Activated CD8-positive, alpha-beta memory T cell treated with anti-CD3 and anti-CD28 coated beads for 24 hours (primary cell): ENCODE measurements around the gene ELF2.
"Not testable (repeated sequence)": the region's sequence is repeated elsewhere in the genome, so short reads cannot be mapped to it uniquely, and the experiment has no call there.

Experiments
- DNase-seq: peaks from one replicate; pipeline ENCODE4 v3.0.0-alpha.2; 2020

The ELF2 gene

DNA sequence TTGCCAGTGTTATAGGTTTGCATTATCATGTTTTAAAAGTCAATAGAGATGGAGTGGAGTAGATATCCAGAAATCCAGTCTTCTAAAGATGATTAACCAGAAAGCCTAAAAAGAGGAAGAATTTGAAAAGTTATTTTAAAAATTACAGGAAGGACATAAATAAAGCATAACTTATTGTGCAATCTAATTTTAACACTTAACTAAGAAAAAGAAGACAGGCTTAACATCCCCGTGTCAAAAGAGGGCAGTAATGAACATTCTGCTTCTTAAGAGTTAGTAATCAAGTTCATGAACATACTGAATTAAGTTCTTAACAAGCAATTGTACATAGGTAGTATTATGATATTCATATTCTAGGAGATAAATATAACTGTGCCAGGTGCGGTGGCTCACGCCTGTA lies 39.3 kb downstream of the ELF2 start:
- no peak for DNase-seq

DNA sequence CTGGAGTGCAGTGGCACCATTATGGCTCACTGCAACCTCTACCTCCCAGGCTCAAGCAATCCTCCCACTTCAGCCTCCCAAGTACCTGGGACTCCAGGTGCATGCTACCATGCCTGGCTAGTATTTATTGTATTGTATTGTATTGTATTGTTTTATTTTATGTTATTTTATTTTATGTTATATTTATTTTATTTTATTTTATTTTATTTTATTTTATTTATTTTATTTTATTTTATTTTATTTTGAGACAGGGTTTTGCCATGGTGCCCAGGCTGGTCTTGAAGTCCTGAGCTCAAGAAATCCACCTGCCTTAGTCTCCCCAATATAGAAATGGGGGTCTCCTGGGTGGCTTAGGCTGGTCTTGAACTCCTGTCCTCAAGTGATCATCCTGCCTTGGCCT lies 42.6 kb downstream of the ELF2 start:
- DNase-seq, result no peak

DNA sequence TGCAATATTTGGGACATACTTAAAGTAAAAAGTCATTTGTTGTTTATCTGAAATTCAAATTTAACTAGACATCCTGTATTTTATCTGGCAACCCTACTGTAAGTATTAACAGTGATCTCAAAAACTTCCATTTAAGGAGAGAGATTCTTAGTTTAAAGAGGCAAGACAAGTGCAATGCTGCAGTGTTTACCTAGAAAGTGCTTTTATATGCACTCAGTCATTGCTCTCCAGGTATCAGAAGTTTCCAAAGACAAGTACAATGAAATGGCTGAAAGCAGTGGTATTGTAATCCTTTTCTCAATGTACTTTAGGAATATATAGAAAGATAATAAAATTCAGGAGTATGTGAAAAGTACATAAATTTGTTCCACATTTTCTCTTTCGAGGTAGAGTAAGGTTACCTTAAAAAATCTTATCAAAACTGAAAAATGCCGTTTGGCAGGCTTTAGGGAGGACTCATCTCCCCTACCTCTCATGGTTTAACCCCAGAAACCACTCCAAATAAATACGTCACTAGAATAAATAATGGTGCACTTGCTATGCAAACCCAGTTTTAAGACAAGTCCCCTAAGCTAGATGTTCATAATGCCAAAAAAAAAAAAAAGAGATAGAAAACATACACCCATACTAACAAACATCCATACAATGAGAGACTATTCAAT lies 45.7 kb downstream of the ELF2 start:
- no peak for DNase-seq

DNA sequence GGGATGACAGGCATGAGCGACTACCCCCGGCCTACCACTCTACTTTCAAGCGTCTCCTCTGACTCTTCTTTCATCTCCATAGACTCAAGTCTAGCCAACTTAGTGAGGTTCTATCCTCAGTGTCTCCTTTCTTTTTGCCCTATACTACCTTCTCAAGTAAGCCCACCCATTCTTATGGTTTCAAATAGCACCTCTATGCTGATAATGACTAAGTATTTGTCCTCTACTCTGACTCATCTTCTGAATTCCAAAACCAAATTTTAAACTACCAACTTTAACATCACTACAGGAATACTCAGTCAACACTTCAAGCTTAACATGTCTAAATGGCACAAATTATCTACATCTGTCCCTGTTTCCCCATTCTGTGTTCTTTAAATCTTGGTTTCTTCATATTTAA lies 47.8 kb downstream of the ELF2 start:
- no peak for DNase-seq

DNA sequence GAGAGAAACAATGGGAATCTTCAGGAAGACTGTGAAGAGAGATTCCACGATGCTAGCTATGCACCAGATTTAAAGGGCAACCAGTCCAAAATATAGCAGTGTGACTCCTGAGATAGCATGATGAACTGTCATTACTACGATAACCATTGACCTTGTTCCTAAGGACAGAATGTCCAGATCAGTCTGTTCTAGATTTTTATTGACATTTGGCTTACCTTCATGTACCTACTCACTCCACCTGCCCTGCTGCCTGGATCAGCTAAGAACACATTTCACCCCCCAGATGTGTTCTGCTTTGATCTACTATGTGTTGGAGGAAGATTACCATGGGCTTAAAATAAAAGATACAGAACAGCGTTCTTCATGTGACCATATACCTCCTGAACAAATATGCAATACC lies 50.1 kb downstream of the ELF2 start:
- no peak for DNase-seq

DNA sequence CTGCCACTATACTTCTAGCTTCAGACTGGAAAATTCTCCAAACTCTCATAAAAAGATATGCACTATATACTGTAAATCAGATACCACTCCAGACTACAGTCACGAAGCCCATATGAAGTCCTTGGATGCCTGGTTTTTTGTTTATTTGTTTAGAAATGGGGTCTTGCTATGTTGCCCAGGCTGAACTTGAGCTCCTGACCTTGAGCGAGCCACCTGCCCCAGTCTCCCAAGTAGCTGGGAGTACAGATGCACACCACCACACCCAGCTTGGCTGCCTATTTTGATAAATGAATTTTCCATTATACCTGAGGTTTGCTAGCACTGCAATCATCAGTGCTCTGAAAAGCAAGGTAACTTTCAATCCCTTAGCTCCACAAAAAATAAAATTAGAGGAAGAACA lies 53.1 kb downstream of the ELF2 start:
- DNase-seq, result no peak

DNA sequence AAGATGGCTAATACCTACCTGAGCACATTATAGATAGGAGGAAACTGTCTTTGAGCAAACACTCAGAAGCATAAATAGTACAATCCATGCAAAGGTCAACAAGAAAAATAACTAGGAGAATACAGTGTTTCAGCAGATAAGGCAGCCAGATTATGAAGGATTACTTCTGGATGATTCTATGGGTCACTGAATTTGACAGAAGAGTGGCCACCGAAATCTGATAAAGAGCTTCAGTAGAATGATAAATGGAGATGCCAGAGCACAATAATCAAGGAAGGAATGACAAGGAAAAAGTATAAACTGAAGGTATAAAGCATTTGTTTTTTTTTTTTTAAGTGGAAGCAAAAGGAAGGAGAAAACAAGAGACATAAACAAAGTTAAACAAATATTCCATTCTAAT lies 58.7 kb downstream of the ELF2 start:
- no peak for DNase-seq

DNA sequence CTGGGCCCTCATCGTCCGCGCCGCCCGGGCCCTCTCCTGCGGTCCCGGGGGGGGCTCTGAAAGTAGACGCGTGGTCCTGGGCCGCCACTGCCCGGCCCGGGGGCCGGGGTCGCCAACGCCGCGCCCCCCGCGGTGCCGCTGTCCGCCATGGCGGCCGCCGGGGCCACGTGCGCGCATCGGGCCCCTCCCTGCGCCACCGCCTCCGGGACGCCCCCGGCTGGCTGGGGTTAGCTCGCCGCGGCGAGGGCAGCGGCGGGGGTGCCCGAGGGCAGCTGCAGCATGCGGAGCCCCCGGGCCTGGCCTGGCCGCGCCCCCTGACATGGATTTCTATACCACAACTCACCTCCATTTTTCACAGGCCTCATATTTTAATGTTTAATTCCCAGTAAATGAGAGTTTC lies 61.8 kb downstream of the ELF2 start:
- DNase-seq, result no peak

DNA sequence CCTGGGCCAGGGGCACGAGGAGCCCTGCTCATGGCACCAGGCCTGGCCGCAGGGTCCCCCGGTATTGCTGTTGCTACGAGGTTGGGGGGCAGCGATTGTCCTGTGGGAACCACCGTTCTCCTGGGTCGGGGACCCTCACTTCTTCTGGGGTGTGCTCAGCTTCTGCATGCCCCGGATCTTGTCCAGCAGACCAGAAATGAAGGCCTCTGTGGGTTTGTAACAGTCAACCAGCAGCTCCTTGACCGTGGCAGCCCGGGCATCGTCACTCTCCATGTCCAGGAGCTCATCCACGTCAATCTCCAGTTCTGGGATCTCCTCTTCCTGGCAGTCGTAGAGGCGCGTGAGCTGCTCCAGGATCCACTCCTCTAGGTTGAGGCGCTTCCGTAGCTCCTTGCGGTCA lies 62.2 kb downstream of the ELF2 start:
- not testable (repeated sequence) for DNase-seq

DNA sequence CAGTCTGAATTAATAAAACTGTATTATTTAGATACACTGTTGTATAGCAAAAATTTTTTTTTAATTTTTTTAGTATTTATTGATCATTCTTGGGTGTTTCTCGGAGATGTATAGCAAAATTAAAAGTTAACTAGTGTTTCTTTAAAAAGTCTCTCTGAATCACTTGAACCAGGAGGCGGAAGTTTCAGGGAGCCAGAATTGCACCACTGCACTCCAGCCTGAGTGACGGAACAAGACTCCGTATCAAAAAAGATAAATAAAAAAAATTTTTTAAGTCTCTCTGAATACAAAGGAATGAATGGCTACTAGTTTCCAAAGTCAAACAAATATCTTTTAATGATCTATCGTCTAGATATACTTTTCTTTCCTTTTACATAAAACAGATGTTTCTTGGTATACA lies 64.4 kb downstream of the ELF2 start:
- DNase-seq, result no peak

DNA sequence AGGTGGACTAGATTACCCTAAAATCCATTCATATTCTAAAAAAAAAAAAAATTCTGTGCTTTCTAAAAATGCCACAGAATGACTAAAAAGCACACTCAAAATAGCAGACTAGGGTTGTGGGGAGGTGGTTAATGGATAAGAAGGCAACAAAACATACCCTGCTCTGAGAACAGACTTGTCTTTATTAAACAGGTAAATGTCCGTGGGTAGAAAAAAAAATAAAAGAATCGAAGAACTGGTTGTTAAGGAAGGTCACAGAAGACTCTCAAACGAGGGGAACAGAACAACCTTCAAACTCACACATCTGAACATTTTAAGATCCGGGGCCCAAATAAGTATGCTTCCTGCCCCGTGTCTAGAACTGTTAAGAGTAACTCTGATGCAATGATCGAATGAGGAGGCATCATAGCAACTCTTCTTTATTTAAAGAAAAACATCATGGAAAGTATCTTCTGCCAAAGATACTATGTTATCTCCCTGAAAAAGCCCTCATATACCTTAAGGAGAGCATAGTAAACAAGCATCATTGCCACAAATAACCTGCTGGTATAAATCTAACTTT lies 68.4 kb downstream of the ELF2 start:
- no peak for DNase-seq

DNA sequence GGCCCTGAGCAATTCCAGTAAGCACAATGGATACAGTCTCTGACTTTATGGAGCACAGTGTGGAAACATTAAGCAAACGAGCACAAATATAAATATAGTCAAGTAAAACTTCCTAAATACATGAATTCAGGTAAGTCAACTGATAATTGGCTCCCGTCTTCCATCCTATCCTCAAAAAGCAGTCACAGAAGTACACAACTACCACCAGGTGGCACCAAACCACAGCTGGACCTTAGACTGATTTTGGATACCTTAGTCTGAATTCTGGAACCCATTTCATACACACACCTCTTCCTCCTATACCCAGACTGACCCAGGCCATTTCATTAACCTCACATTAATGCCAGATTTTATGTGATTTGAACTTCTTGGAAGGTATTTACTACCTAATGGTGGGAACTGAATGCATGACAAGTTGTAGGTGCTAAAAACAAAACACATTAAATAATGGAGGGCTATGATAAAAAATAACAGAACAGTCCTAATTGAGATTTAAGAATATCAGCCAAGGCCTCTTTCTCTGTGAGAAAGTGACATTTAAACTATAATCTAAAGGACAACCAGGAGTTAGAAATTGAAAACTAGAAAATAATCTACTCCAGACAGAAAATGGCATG lies 77.5 kb downstream of the ELF2 start:
- DNase-seq, result peak; percentile 78

DNA sequence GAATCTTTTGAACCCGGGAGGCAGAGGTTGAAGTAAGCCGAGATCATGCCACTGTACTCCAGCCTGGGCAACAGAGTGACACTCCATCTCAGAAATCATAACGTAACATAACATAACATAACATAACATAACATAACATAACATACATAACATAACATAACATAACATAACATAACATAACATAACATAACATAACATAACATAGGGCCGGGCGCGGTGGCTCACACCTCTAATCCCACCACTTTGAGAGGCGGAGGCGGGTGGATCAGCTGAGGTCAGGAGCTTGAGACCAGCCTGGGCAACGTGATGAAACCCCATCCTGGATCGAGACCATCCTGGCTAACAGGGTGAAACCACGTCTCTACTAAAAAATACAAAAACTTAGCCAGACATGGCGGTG lies 84.7 kb downstream of the ELF2 start:
- DNase-seq, result no peak

DNA sequence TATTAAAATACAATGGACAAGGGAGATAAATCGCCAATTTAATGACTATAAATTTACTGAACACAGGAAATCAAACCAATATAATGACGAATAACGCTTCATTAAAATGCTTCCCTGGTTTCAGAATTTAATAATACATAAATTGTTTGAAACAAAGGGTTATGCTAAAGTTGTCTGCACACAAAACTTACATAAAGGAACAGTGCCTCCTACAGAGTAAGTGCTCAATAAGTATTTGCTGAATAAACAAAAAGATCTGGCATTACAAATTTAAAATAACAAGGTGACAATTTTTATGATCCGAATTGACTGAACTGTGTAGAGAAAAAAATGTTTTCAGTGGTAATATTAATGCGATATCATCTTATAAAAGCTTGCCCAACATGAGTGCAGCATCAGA lies 91.9 kb downstream of the ELF2 start:
- no peak for DNase-seq

DNA sequence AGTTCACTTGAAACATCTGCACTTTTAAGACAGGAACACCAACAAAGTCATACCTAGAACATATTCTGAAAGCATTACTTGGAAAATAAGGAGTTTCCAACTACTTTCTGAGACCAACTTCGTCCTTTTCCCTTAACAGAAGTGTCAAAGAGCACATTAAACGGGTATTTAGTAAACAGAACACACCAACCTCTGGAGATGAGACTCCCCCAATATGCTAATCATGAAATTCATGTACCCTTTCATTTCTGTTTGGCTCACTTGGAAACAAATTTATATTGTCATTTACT lies 92.3 kb downstream of the ELF2 start:
- DNase-seq, result no peak

DNA sequence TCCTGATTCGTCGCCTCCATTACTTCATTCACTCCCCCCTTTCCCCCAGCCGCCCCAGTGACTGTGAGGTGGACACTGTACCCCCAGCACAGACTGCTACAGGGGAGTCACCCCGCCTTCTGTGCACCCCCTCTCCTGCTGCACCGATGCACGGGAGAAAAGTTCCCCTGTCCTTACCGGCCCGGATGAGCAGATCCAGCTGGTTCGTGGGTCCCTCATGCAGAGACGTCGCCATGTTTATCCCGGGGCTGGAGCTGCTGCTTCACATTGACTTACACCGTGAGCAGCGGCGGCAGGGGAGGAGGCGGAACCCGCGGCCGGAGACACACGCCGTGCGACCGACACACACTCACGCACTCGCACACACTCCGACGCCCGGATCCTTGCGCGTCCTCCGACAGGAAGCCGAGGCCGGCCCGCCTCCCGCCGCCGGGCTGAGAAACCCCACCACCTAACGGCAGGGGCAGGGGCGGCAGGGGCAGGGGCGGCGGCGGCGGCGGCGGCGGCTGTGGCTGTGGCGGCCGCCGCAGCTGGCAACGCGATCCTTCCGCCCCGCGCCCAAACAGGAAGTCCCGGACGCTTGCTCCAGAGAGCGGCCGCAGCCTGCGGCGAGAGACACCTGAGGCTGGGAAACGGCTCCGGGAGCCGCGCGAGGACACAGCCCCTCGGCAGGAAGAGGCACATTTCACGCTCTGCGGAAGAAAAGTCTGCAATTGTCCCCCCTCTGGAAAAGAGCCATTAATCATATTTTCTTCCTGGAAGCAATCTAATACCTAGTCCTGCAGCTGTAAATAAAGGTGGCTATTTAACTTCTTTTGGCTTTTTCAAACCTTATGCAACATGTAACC lies 92.8 kb downstream of the ELF2 start:
- DNase-seq, result peak; percentile 91

DNA sequence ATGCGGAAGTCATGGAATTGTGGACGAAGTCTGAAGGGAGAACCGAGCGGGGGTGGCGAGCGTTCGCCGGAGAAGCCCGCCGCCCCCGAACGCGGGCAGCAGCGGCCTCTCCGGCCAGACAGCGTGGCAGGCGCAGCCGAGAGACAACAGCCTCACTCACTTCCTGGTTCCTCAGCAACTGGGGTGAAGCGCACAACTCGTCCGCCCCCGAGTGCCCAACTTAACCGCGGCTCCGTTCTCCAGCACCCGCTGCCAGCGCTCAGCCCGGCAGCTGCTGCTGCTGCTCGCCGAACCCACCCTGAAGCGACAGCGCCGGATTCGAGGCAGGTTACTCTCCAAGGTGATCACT lies 93.4 kb downstream of the ELF2 start:
- DNase-seq, result no peak

DNA sequence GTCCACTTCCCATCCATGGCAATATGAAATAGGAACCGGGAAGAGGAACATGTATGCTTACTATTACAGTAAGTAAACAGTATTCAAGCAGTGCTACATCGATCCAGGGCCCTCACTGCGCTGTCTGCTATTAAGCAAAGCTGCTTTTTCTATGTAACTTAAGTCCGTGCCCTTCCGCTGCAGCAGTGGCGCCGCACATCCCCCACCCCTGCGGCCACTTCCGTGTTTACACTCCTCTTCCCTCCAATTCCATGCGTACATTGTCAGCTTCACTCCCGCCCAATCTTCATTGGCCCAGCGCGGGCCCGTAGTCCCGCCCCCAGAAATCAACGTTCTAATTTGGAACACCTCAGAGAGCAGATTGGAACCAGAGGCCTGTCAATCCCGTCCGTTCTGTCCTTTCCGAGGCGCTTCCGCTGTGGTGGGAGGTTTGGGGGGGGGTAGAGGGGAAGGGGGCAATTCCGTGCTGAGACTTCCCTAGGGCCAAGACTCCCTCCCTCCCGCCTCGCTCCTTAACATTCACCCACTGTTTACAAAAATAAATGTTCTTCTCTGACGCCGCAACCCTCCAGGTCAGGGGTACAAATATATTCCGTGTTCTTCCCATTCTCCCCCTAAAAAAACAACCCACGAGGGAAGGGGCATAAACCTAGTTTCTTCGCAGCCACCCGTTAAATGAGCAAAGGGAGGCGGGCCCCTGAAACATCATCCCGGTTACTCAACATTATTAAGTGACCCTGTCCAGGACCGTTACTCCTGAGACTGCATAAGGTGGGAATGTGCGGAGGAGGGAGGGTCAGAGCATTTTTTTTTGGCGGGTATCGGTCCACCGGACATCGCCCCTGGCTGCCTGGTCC lies 94.0 kb downstream of the ELF2 start:
- DNase-seq, result peak; percentile 90

DNA sequence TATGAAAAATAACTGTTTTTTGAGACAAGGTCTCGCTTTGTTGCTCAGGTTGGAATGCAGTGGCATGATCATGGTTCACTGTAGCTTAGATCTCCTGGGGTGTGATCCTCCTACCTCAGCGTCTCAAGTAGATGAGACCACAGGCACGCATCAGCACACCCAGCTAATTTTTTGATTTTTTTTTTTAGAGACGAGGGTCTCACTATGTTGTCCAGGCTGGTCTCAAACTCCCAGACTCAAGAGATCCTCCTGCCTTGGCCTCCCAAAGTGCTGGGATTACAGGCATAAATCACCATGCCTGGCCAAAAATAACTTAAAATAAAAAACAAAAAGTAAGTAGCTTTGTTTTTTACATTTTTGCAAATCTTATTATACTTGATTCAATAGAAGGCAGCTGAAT lies 98.1 kb downstream of the ELF2 start:
- DNase-seq, result no peak

DNA sequence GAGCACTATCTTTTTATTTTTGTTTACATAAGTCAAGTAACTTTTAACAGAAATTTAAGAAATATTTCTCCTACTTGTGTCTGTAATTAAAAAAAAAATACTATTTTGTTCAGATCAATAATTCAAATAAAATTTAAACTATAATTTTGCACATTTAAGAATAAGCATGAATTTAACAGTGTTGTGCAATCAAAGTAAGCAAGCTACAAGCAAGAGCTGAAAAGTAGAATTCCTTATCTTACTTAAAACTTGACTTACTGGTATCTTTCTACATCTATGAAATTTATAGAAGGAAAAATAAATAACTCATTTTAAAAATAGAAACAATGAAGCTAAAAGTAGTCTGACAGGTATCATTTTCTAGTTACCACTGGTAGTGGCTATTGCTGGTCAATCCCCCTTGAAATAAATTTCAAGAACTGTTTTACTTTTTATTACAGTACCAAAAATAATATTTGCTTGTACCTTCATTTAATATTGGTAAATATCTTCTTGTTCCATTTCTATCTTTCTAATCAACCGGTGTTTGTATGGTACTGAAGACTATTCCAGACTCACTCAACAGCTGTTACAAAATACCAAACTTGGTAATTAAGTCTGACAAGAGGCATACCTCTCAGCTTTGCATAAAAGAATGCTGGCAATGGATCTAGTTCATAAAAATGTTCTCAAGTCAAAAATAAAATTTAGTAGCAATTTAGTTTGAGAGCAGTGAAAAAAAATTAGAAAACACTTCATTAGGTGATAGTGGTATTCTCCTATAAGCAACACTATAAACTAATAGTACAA lies 99.3 kb downstream of the ELF2 start:
- no peak for DNase-seq

DNA sequence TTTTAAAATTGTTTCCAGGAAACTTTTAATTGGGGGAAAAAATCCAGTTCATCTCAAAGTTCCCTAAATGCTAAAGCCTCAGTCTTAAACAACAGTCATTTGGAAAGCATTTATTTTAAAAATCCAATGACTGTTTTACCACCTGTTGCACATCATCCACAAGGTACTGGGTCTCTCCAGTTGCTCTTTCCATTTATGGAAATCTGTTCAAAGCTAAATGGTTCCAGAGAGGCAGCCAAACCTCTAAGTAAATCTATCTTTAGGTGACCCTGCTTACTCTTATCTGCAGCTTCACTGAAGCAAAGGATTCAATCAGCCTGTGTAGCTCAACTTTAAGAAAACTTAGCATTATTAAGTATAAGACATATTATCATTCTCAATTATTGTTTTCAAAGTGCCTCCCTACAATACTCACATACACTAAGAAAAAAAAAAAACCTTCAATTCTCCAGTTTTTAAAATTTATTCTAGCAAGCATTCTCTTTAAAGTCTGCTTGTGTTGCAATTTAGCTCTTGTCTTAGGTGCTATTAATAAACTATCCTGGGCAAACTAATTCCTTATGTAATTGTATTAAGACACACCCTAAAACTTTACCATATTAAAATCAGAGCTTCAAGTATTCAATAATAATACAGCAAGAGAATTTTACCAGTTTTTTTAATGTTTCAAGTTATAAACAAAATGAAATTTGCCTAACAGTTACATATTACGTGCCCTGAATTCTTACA lies 100.8 kb downstream of the ELF2 start:
- DNase-seq, result no peak

DNA sequence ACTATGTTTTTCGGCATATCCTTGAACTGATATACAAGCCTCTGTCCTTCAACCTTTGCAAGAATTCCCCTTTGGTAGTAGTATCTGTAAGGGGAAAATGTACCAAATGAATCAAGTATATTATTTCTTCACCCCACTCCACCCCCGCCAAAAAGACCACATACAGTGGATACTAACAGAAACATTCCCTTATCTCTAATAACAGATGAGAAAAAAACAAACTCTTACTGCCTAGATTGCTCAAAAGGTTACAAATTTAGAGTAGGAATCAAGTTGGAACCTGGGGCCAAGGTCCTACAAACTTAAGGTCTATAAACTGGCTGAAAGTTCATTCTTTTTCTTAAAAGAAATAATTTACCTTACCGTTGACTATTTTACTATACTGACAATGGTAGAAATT lies 116.4 kb downstream of the ELF2 start:
- DNase-seq, result no peak
